ENCODE results near the gene UBE3D.

GRCh38 chr6:83083476-83083875 is 17.8 kb upstream of the UBE3D start:
- TF ChIP-seq POLR2AphosphoS5 (IDR thresholded peaks at IDR 0.05) (no peak), CTCF (IDR thresholded peaks at IDR 0.05 in 8 of 11, conservative IDR thresholded peaks at IDR 0.05 in 3 of 11) (no peak)
